IPS DF 6.9 (cell line): ENCODE data around the gene FRMPD4.

Experiments
- DNase-seq: peaks from one replicate; pipeline ENCODE4 v3.0.0-alpha.2; 2013; ENCODE audit warnings: low read depth, low spot score
- H3K27ac ChIP-seq: one replicate; pipeline ENCODE4 v1.5.1; 2013; ENCODE audit warnings: low read length, control low read depth
- H3K27me3 ChIP-seq: 2 replicates; pipeline ENCODE4 v1.6.1; 2013; ENCODE audit warnings: mild to moderate bottlenecking, low read length; ENCODE audit not compliant: control insufficient read depth, insufficient read depth
- H3K36me3 ChIP-seq: 2 replicates; pipeline ENCODE4 v1.6.1; 2013; ENCODE audit warnings: low read length; ENCODE audit not compliant: control insufficient read depth, insufficient read depth
- H3K4me1 ChIP-seq: 2 replicates; pipeline ENCODE4 v1.6.1; 2013; ENCODE audit warnings: low read length; ENCODE audit not compliant: control insufficient read depth, insufficient read depth
- H3K4me3 ChIP-seq: 2 replicates; pipeline ENCODE4 v1.5.1; 2013; ENCODE audit warnings: mild to moderate bottlenecking, low read length
- H3K9me3 ChIP-seq: 2 replicates; pipeline ENCODE4 v1.6.1; 2013; ENCODE audit warnings: low read length, inconsistent platforms; ENCODE audit not compliant: control insufficient read depth, insufficient read depth
- WGBS: extraction: QIAGEN DNeasy Blood & Tissue Kit; methylation state at CpG from one replicate; pipeline ENCODE4 v1.1.7; 2013; ENCODE audit warnings: mixed read lengths, missing lambda C conversion rate; ENCODE audit not compliant: insufficient read length, insufficient coverage; 5-methylcytosine and 5-hydroxymethylcytosine counted together

The FRMPD4 gene

GRCh38 chrX:12446342-12447075 lies 308.2 kb downstream of the FRMPD4 start:
- no peaks in the 10 kb centered on the region for H3K36me3 ChIP-seq
- no peaks in the 10 kb centered on the region for H3K9me3 ChIP-seq
- H3K4me3 ChIP-seq = no peak overlapping the region
- H3K27ac ChIP-seq = no peak overlapping the region
- no peaks in the 10 kb centered on the region for H3K4me1 ChIP-seq
- no CpG with 5 or more reads among the region's 7 CpGs for WGBS
- no peak for DNase-seq
- no peaks in the 10 kb centered on the region for H3K27me3 ChIP-seq

- no peak overlapping the region for H3K27ac ChIP-seq
Measured at GRCh38 chrX:12447448-12448064, 309.3 kb downstream of the FRMPD4 start.

GRCh38 chrX:12452268-12452667 lies 314.0 kb downstream of the FRMPD4 start:
- H3K9me3 ChIP-seq = no peaks in the 10 kb centered on the region
- H3K27ac ChIP-seq = no peak overlapping the region
- H3K36me3 ChIP-seq = no peaks in the 10 kb centered on the region
- H3K4me3 ChIP-seq = no peak overlapping the region
- H3K27me3 ChIP-seq = no peaks in the 10 kb centered on the region
- WGBS = no CpG with 5 or more reads among the region's 2 CpGs
- H3K4me1 ChIP-seq = no peaks in the 10 kb centered on the region
- no peak for DNase-seq

More at GRCh38 chrX:12447448-12448064, 309.3 kb downstream of the FRMPD4 start:
- no peak for DNase-seq
- WGBS = no CpG with 5 or more reads among the region's 5 CpGs
- Histone ChIP-seq H3K4me1 (no peaks in the 10 kb centered on the region), H3K27me3 (no peaks in the 10 kb centered on the region), H3K9me3 (no peaks in the 10 kb centered on the region), H3K4me3 (no peak overlapping the region), H3K36me3 (no peaks in the 10 kb centered on the region)

- WGBS = no CpG with 5 or more reads among the region's 2 CpGs
Measured at GRCh38 chrX:12460929-12461328, 322.7 kb downstream of the FRMPD4 start.

GRCh38 chrX:12463052-12463451 lies 324.8 kb downstream of the FRMPD4 start:
- no peak overlapping the region for H3K4me3 ChIP-seq
- H3K9me3 ChIP-seq = no peaks in the 10 kb centered on the region
- no CpG with 5 or more reads among the region's 2 CpGs for WGBS
- no peaks in the 10 kb centered on the region for H3K4me1 ChIP-seq
- H3K36me3 ChIP-seq = no peaks in the 10 kb centered on the region
- H3K27me3 ChIP-seq = no peaks in the 10 kb centered on the region
- no peak overlapping the region for H3K27ac ChIP-seq
- DNase-seq = no peak

More at GRCh38 chrX:12460929-12461328, 322.7 kb downstream of the FRMPD4 start:
- Histone ChIP-seq H3K27me3 (no peaks in the 10 kb centered on the region), H3K36me3 (no peaks in the 10 kb centered on the region), H3K9me3 (no peaks in the 10 kb centered on the region), H3K4me1 (no peaks in the 10 kb centered on the region), H3K27ac (no peak overlapping the region), H3K4me3 (no peak overlapping the region)
- DNase-seq = no peak

GRCh38 chrX:12463873-12464272 lies 325.6 kb downstream of the FRMPD4 start:
- H3K27me3 ChIP-seq = no peaks in the 10 kb centered on the region
- H3K36me3 ChIP-seq = no peaks in the 10 kb centered on the region
- no peak for DNase-seq
- H3K4me3 ChIP-seq = no peak overlapping the region
- no peaks in the 10 kb centered on the region for H3K4me1 ChIP-seq
- no peaks in the 10 kb centered on the region for H3K9me3 ChIP-seq
- no peak overlapping the region for H3K27ac ChIP-seq
- WGBS = no CpG with 5 or more reads among the region's 2 CpGs

GRCh38 chrX:12467321-12467720 lies 329.0 kb downstream of the FRMPD4 start:
- H3K27ac ChIP-seq = no peak overlapping the region
- no peak overlapping the region for H3K4me3 ChIP-seq
- no CpG with 5 or more reads among the region's 1 CpG for WGBS
- no peaks in the 10 kb centered on the region for H3K27me3 ChIP-seq
- no peaks in the 10 kb centered on the region for H3K36me3 ChIP-seq
- DNase-seq = no peak
- no peaks in the 10 kb centered on the region for H3K4me1 ChIP-seq
- no peaks in the 10 kb centered on the region for H3K9me3 ChIP-seq

GRCh38 chrX:12469296-12469695 lies 331.0 kb downstream of the FRMPD4 start:
- Histone ChIP-seq H3K4me1 (no peaks in the 10 kb centered on the region), H3K27ac (no peak overlapping the region), H3K36me3 (no peaks in the 10 kb centered on the region), H3K4me3 (no peak overlapping the region), H3K9me3 (no peaks in the 10 kb centered on the region), H3K27me3 (no peaks in the 10 kb centered on the region)
- WGBS = no CpG with 5 or more reads among the region's 9 CpGs
- DNase-seq = no peak

- Histone ChIP-seq H3K9me3 (no peaks in the 10 kb centered on the region), H3K4me1 (no peaks in the 10 kb centered on the region), H3K4me3 (no peak overlapping the region), H3K27me3 (no peaks in the 10 kb centered on the region), H3K36me3 (no peaks in the 10 kb centered on the region), H3K27ac (no peak overlapping the region)
- no peak for DNase-seq
- no CpG with 5 or more reads among the region's 2 CpGs for WGBS
Measured at GRCh38 chrX:12471061-12471460, 332.8 kb downstream of the FRMPD4 start.

GRCh38 chrX:12480956-12481355 lies 342.7 kb downstream of the FRMPD4 start:
- Histone ChIP-seq H3K4me1 (no peaks in the 10 kb centered on the region), H3K9me3 (no peaks in the 10 kb centered on the region), H3K4me3 (no peak overlapping the region), H3K27me3 (no peaks in the 10 kb centered on the region), H3K27ac (no peak overlapping the region), H3K36me3 (no peaks in the 10 kb centered on the region)
- no CpG with 5 or more reads among the region's 3 CpGs for WGBS
- no peak for DNase-seq

- H3K27ac ChIP-seq = no peak overlapping the region
- no peak for DNase-seq
- H3K4me1 ChIP-seq = no peaks in the 10 kb centered on the region
- H3K36me3 ChIP-seq = no peaks in the 10 kb centered on the region
- H3K27me3 ChIP-seq = no peaks in the 10 kb centered on the region
- no peaks in the 10 kb centered on the region for H3K9me3 ChIP-seq
- H3K4me3 ChIP-seq = no peak overlapping the region
Measured at GRCh38 chrX:12488220-12488619, 349.9 kb downstream of the FRMPD4 start.
